ENCODE data around the gene GNS. TPM values are rescaled to one million over a fixed set of nuclear protein-coding genes. Genes with fewer than 3 reads are reported as not detected.

The GNS gene
- total RNA-seq, 2 experiments from 2014 or later: 8.7 to 10.0 TPM

GRCh38 chr12:64733857-64734256 is 25.3 kb downstream of the GNS start:
- H3K9me3 Mint-ChIP-seq: no peaks in the 10 kb centered on the region
- peaks cover 82% of the 10 kb centered on the region for H3K36me3 Mint-ChIP-seq (ENCODE audit: low read depth)
- ATAC-seq (ENCODE audit: poor library complexity): no peak
- CTCF ChIA-PET: no interaction called here
- Histone ChIP-seq H3K9me3 (ENCODE audit: control insufficient read depth in 1 of 2, insufficient read depth in 1 of 2, low read length in 2 of 2) (no peaks in the 10 kb centered on the region), H3K36me3 (ENCODE audit: insufficient read depth, low read length) (peaks cover 34% of the 10 kb centered on the region), H3K4me1 (ENCODE audit: insufficient read depth, low read length) (peaks cover 18% of the 10 kb centered on the region), H3K27me3 (ENCODE audit: control insufficient read depth in 1 of 2, insufficient read depth in 2 of 2, low read length in 2 of 2) (no peaks in the 10 kb centered on the region), H3K4me3 (ENCODE audit: low read length) (no peak overlapping the region), H3K27ac (ENCODE audit: low read depth in 1 of 2, low read length in 2 of 2) (no peak overlapping the region)
- DNase-seq: no peak
- POLR2A ChIA-PET: no interaction called here
- H3K27me3 Mint-ChIP-seq: no peaks in the 10 kb centered on the region
- H3K27ac Mint-ChIP-seq: peak overlapping the region; percentile 30
- H3K4me1 Mint-ChIP-seq (ENCODE audit: low read depth): peaks cover 27% of the 10 kb centered on the region
- intact Hi-C loops (cut with DNase I, micrococcal nuclease): no loop called here
- H3K4me3 Mint-ChIP-seq: no peak overlapping the region
- no peak for TF ChIP-seq CTCF (IDR thresholded peaks at IDR 0.05)

GRCh38 chr12:64731683-64732082 is 27.5 kb downstream of the GNS start:
- peaks cover 75% of the 10 kb centered on the region for H3K36me3 Mint-ChIP-seq (ENCODE audit: low read depth)
- H3K4me1 Mint-ChIP-seq (ENCODE audit: low read depth): peaks cover 16% of the 10 kb centered on the region
- peaks cover 11% of the 10 kb centered on the region for H3K4me1 ChIP-seq (ENCODE audit: insufficient read depth, low read length)
- H3K27me3 Mint-ChIP-seq: no peaks in the 10 kb centered on the region
- no peak overlapping the region for H3K4me3 Mint-ChIP-seq
- no peak for ATAC-seq (ENCODE audit: poor library complexity)
- H3K27ac ChIP-seq (ENCODE audit: low read depth in 1 of 2, low read length in 2 of 2): no peak overlapping the region
- no peaks in the 10 kb centered on the region for H3K27me3 ChIP-seq (ENCODE audit: control insufficient read depth in 1 of 2, insufficient read depth in 2 of 2, low read length in 2 of 2)
- H3K9me3 ChIP-seq (ENCODE audit: control insufficient read depth in 1 of 2, insufficient read depth in 1 of 2, low read length in 2 of 2): no peaks in the 10 kb centered on the region
- H3K27ac Mint-ChIP-seq: peak overlapping the region; percentile 25
- POLR2A ChIA-PET: no interaction called here
- peaks cover 35% of the 10 kb centered on the region for H3K36me3 ChIP-seq (ENCODE audit: insufficient read depth, low read length)
- H3K9me3 Mint-ChIP-seq: no peaks in the 10 kb centered on the region
- intact Hi-C loops (cut with DNase I, micrococcal nuclease): no loop called here
- no peak for TF ChIP-seq CTCF (IDR thresholded peaks at IDR 0.05)
- DNase-seq: no peak
- no peak overlapping the region for H3K4me3 ChIP-seq (ENCODE audit: low read length)
- CTCF ChIA-PET: no interaction called here

GRCh38 chr12:64730588-64730969 is 28.6 kb downstream of the GNS start:
- Histone ChIP-seq H3K27me3 (ENCODE audit: control insufficient read depth in 1 of 2, insufficient read depth in 2 of 2, low read length in 2 of 2) (no peaks in the 10 kb centered on the region), H3K9me3 (ENCODE audit: control insufficient read depth in 1 of 2, insufficient read depth in 1 of 2, low read length in 2 of 2) (no peaks in the 10 kb centered on the region), H3K4me1 (ENCODE audit: insufficient read depth, low read length) (peaks cover 11% of the 10 kb centered on the region), H3K27ac (ENCODE audit: low read depth in 1 of 2, low read length in 2 of 2) (peak overlapping the region in 1 of 2 donors; percentile 68), H3K36me3 (ENCODE audit: insufficient read depth, low read length) (peaks cover 24% of the 10 kb centered on the region), H3K4me3 (ENCODE audit: low read length) (no peak overlapping the region)
- intact Hi-C loops (cut with DNase I, micrococcal nuclease): no loop called here
- Mint-ChIP-seq H3K4me3 (no peak overlapping the region), H3K4me1 (ENCODE audit: low read depth) (peaks cover 16% of the 10 kb centered on the region), H3K27me3 (no peaks in the 10 kb centered on the region), H3K36me3 (ENCODE audit: low read depth) (peaks cover 73% of the 10 kb centered on the region), H3K9me3 (no peaks in the 10 kb centered on the region), H3K27ac (peak overlapping the region; percentile 83)
- ATAC-seq (ENCODE audit: poor library complexity) (no peak), DNase-seq (no peak)
- POLR2A ChIA-PET: interaction anchor here (0.5 kb wide), 1 partner anchor 106 kb away, joined by 5 read pairs; no protein-coding TSS in a partner anchor
- CTCF ChIA-PET: no interaction called here
- TF ChIP-seq CTCF (IDR thresholded peaks at IDR 0.05): no peak

Measured in CD4-positive, alpha-beta T cell (primary cell).